ENCODE data around the gene TMPRSS9. TPM values are rescaled to one million over a fixed set of nuclear protein-coding genes. Genes with fewer than 3 reads are reported as not detected.

The TMPRSS9 gene
- total and polyA plus RNA-seq, 3 donors from 2014 or later, result 3.5 to 9.8 (median 8.4) TPM

- TF ChIP-seq POLR2A (IDR thresholded peaks at IDR 0.05) (no peak), CTCF (IDR thresholded peaks at IDR 0.05) (no peak)
- 84 to 98% methylated on average over 1 of the region's 1 CpG for WGBS, 2 donors
- Histone ChIP-seq H3K27ac (no peak overlapping the region), H3K4me1 (no peaks in the 10 kb centered on the region), H3K36me3 (ENCODE audit: low read depth, missing control alignments) (no peaks in the 10 kb centered on the region), H3K4me3 (no peak overlapping the region), H3K27me3 (no peaks in the 10 kb centered on the region), H3K9me3 (no peaks in the 10 kb centered on the region)
- intact Hi-C loops (cut with DNase I; ENCODE audit: low total_unique reads), result no loop called here
- DNase-seq, result no peak
Observed at GRCh38 chr19:2440515-2440914, 80.5 kb downstream of the TMPRSS9 start.

- H3K9me3 ChIP-seq, result no peaks in the 10 kb centered on the region
- WGBS, 2 donors, result 97 to 100% methylated on average over 7 to 26 of the region's 26 CpGs
- intact Hi-C loops (cut with DNase I; ENCODE audit: low total_unique reads), result no loop called here
- no peak overlapping the region for H3K27ac ChIP-seq
- no peak overlapping the region for H3K4me3 ChIP-seq
- H3K27me3 ChIP-seq, result no peaks in the 10 kb centered on the region
- DNase-seq, result no peak
- no peaks in the 10 kb centered on the region for H3K36me3 ChIP-seq (ENCODE audit: low read depth, missing control alignments)
- no peaks in the 10 kb centered on the region for H3K4me1 ChIP-seq
- TF ChIP-seq POLR2A (IDR thresholded peaks at IDR 0.05) (no peak), CTCF (IDR thresholded peaks at IDR 0.05) (no peak)
Observed at GRCh38 chr19:2441096-2441752, 81.2 kb downstream of the TMPRSS9 start.

- Histone ChIP-seq H3K27me3 (no peaks in the 10 kb centered on the region), H3K4me3 (no peak overlapping the region), H3K4me1 (no peaks in the 10 kb centered on the region), H3K9me3 (no peaks in the 10 kb centered on the region), H3K36me3 (ENCODE audit: low read depth, missing control alignments) (no peaks in the 10 kb centered on the region), H3K27ac (no peak overlapping the region)
- 92 to 99% methylated on average over 10 to 22 of the region's 22 CpGs for WGBS, 2 donors
- intact Hi-C loops (cut with DNase I; ENCODE audit: low total_unique reads), result no loop called here
- no peak for TF ChIP-seq CTCF (IDR thresholded peaks at IDR 0.05)
- TF ChIP-seq POLR2A (IDR thresholded peaks at IDR 0.05), result no peak
- DNase-seq, result no peak
Observed at GRCh38 chr19:2443116-2443784, 83.2 kb downstream of the TMPRSS9 start.

GRCh38 chr19:2443785-2444182 is 83.7 kb downstream of the TMPRSS9 start:
- 92 to 93% methylated on average over 16 to 17 of the region's 17 CpGs for WGBS, 2 donors
- H3K4me1 ChIP-seq, result no peaks in the 10 kb centered on the region
- H3K9me3 ChIP-seq, result no peaks in the 10 kb centered on the region
- intact Hi-C loops (cut with DNase I; ENCODE audit: low total_unique reads), result no loop called here
- no peak for DNase-seq
- no peak overlapping the region for H3K4me3 ChIP-seq
- H3K36me3 ChIP-seq (ENCODE audit: low read depth, missing control alignments), result no peaks in the 10 kb centered on the region
- no peaks in the 10 kb centered on the region for H3K27me3 ChIP-seq
- TF ChIP-seq POLR2A (IDR thresholded peaks at IDR 0.05) (no peak), CTCF (IDR thresholded peaks at IDR 0.05) (no peak)
- H3K27ac ChIP-seq, result no peak overlapping the region
